Transverse colon (tissue), 4 donors: ENCODE measurements around the gene HOXA6. TPM values are rescaled to one million over a fixed set of nuclear protein-coding genes. Genes with fewer than 3 reads are reported as not detected.

Source experiments
- DNase-seq: peaks from one replicate; pipeline ENCODE4 v3.0.0-alpha.2; 2019
- H3K27ac ChIP-seq, 4 donors: fragments of 200-600 bp; sonication (generic); 2 replicates each; pipeline ENCODE4 v1.5.1; 2016 to 2018; ENCODE audit warnings: inconsistent platforms in 4 of 4
- H3K27me3 ChIP-seq: fragments of 200-600 bp; sonication (generic); 2 replicates; pipeline ENCODE4 v1.5.1; 2017; ENCODE audit warnings: inconsistent platforms
- H3K36me3 ChIP-seq, 4 donors: fragments of 200-600 bp; sonication (generic); 2 replicates each; pipeline ENCODE4 v1.5.1; 2017 to 2019; ENCODE audit warnings: inconsistent platforms in 4 of 4
- H3K4me1 ChIP-seq, 4 donors: fragments of 200-600 bp; sonication (generic); 2 replicates each; pipeline ENCODE4 v1.5.1; 2017 to 2020; ENCODE audit warnings: inconsistent platforms in 4 of 4
- H3K4me3 ChIP-seq, 4 donors: fragments of 200-600 bp; sonication (generic); 1 replicate in 1 of 4; 2 replicates in 3 of 4; pipeline versions ENCODE4 v1.5.1 to v1.6.1; 2017 to 2019; ENCODE audit warnings: inconsistent platforms in 4 of 4
- H3K9me3 ChIP-seq, 2 donors: fragments of 200-600 bp; sonication (generic); 2 replicates each; pipeline ENCODE4 v1.5.1; 2017 to 2019; ENCODE audit warnings: inconsistent platforms in 2 of 2
- CTCF ChIP-seq, 5 experiments: fragments of 200-600 bp in 3 of 5; fragments of 450-650 bp in 2 of 5; sonication (generic) in 3 of 5; IDR thresholded peaks; 1 replicate in 2 of 5; 2 replicates in 3 of 5; pipeline ENCODE4 v1.5.1; 2016 to 2017; ENCODE audit warnings: antibody characterized with exemption in 5 of 5, inconsistent platforms in 3 of 5, mild to moderate bottlenecking in 2 of 5, moderate library complexity in 1 of 5
- EP300 ChIP-seq: sonication (generic); formaldehyde crosslinking; IDR thresholded peaks from one replicate; pipeline ENCODE4 v1.6.1; 2017; ENCODE audit warnings: antibody characterized with exemption, low read depth
- POLR2A ChIP-seq: fragments of 450-650 bp; IDR thresholded peaks from one replicate; pipeline ENCODE4 v1.6.1; 2016; ENCODE audit warnings: antibody characterized with exemption, mild to moderate bottlenecking, moderate library complexity
- POLR2AphosphoS5 ChIP-seq, 3 donors: sonication (generic); formaldehyde crosslinking; IDR thresholded peaks; one replicate each; pipeline ENCODE4 v1.6.1; 2016; ENCODE audit warnings: antibody characterized with exemption in 3 of 3
- WGBS, 2 donors: methylation state at CpG; one replicate each; pipeline ENCODE4 v1.1.5; 2018; ENCODE audit warnings: low coverage in 1 of 2; 5-methylcytosine and 5-hydroxymethylcytosine counted together
- in situ Hi-C, 4 donors: fragments of 200-750 bp; cut with MboI; loops; one replicate each; pipeline versions ENCODE4 v1.15.0 to v1.15.1; 2017; ENCODE audit warnings: low sequenced_read_pairs in 3 of 4, low pct_ligation_motif_present in 1 of 4, low pct_unique_long_range_greater_than_20kb in 1 of 4
- intact Hi-C: fragments of 100-400 bp; cut with DNase I; formaldehyde crosslinking; loops from one replicate; pipeline ENCODE4 v1.15.1; 2023; ENCODE audit warnings: low total_unique reads
- total RNA-seq, 4 donors: library from RNA; depleted of rRNA; stranded (reverse); fragments of >200 nt; gene quantifications; one replicate each; pipeline ENCODE4 v1.1.0, GENCODE V29; 2016

HOXA6 gene
- total RNA-seq, 4 donors from 2014 or later: 12.9 to 27.8 (median 17.3) TPM

DNA sequence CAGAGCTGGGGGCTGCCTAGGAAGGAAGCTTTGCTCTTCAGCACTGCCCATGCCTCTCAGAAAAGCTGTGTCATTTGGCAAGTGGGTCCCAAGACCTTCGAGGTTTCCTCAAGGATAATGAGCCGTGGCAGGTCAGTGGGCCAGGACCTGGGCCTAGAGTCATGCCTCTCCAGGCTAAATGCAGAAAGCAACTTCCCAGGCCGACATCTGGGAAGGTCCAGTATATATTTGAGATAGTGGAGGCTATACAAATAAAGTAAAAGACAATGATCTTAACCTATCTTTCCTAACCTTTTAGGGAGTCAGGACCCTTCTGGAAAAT, 28.9 kb upstream of the HOXA6 start:
- H3K4me3 ChIP-seq: peak overlapping the region; percentile 4 to 67 (median 60)
- peak overlapping the region; percentile 95 to 99 (median 98) for H3K27ac ChIP-seq
- in situ Hi-C loops (loop anchor here in 2 of 4 donors (25.0 kb wide), 1 partner anchor 1314 kb away; no protein-coding TSS in a partner anchor), intact Hi-C loops (no loop called here)
- DNase-seq: no peak
- no peaks in the 10 kb centered on the region for H3K36me3 ChIP-seq
- TF ChIP-seq POLR2A (no peak), CTCF (IDR thresholded peaks at IDR 0.05) (peak in 1 of 5 experiments; percentile 4)
- peaks cover 11 to 45% (median 43%) of the 10 kb centered on the region in 4 donors for H3K4me1 ChIP-seq
- WGBS, 2 donors: 20 to 28% methylated on average over 1 to 3 of the region's 3 CpGs
- H3K27me3 ChIP-seq: peaks cover 36% of the 10 kb centered on the region
- H3K9me3 ChIP-seq: no peaks in the 10 kb centered on the region

DNA sequence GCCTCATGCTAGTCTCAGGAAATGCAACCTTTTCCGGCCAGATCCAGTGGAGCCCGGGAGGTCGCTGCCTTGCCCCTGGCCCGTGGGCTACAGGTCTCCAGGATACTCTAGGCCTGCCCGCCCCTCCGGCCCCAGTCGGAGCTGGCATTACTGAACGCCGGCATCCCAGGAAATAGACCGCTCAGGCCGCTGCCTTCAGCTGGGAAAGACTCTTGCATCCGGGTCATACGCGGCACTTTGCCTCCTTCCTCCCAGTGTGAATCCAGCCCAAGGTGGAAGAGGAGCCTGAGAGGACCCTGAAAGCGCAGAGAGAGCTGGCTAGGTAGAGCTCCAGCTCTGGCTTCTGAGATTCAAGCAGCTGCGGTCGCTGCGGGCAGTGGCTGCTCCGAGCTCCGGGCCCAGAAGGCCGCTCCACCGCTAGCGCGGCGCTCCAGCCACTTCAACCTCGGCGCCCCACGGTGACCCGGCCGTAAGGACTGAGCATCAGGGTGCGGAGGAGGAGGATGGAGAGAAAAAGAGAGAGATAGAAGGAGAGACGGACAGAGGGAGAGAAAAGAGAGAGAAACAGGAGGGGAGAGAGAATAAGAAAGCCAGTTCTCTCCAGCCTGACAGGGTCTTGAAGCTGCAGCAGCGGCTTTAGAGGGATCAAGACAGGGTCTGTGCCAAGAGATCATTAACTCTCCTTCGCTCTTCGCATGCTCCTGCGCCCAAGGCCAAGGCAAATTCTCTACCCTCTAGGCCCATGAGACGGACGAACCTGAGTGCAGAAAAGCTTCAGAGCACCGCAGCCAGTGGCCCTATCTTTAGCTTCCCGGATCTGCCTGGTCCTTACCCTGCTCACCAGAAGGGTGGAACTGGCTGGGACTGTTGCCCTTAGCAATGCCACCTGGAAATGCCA, 28.3 kb upstream of the HOXA6 start:
- Histone ChIP-seq H3K36me3 (no peaks in the 10 kb centered on the region), H3K27ac (peak overlapping the region; percentile 95 to 99 (median 98)), H3K27me3 (peaks cover 42% of the 10 kb centered on the region), H3K4me1 (peaks cover 8 to 41% (median 38%) of the 10 kb centered on the region in 4 donors), H3K9me3 (no peaks in the 10 kb centered on the region), H3K4me3 (peak overlapping the region; percentile 18 to 67 (median 60))
- intact Hi-C loops (no loop called here), in situ Hi-C loops (loop anchor here in 2 of 4 donors (25.0 kb wide), 1 partner anchor 1314 kb away; no protein-coding TSS in a partner anchor)
- DNase-seq: peak; percentile 40
- TF ChIP-seq CTCF (IDR thresholded peaks at IDR 0.05): peak in 1 of 5 experiments; percentile 10
- TF ChIP-seq EP300: no peak
- 12 to 31% methylated on average over 13 to 35 of the region's 40 CpGs for WGBS, 2 donors

DNA sequence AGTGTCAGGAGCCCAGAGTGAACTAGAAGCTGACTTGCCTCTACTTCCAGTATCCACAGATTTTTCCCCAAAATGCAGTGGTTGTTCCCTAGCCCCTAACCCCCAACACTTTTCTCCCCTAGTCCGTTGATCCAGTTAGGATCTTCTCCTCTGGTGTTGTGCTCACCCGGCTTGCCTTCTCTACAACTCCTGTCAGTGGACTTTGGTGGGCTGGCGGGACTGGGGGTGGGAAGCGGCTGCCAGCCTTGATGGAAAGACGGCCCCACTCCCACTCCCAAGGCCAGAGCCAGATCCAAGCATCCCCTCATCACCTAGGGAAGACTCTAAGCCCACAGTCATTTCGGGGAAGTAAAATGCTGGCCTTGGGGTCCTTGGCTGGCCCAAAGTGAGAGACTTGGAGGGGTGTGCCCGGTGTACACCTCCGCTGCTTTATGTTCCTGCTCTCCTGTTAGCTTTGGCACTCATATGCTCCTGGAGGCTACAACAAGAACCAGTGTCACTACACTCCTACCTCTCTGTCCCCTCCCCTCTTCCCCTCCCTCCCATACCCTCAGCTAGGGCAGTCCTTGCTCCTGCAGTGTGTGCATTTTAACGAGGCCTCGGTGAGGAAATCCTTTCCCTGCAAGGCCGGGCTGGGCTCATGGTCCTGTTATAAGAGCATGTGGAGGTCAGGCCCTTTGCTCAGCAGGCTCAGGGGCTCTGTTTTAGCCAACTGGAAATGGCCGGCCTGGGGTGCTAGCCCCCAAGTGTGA, 27.5 kb upstream of the HOXA6 start:
- WGBS, 2 donors: 31 to 33% methylated on average over 2 to 12 of the region's 12 CpGs
- peaks cover 0 to 33% (median 30%) of the 10 kb centered on the region in 4 donors for H3K4me1 ChIP-seq
- intact Hi-C loops: no loop called here
- in situ Hi-C loops: loop anchor here (25.0 kb wide), 3 partner anchors 813 to 1313 kb away; no protein-coding TSS in a partner anchor
- peak overlapping the region; percentile 95 to 99 (median 98) for H3K27ac ChIP-seq
- H3K27me3 ChIP-seq: peaks cover 43% of the 10 kb centered on the region
- TF ChIP-seq EP300: no peak
- TF ChIP-seq CTCF (IDR thresholded peaks at IDR 0.05): no peak
- peak; percentile 96 for TF ChIP-seq POLR2A
- TF ChIP-seq POLR2AphosphoS5 (IDR thresholded peaks at IDR 0.05): peak; percentile 94 to 97 (median 95)
- H3K4me3 ChIP-seq: peak overlapping the region; percentile 18 to 67 (median 60)
- peak; percentile 85 for DNase-seq
- no peaks in the 10 kb centered on the region for H3K9me3 ChIP-seq
- no peaks in the 10 kb centered on the region for H3K36me3 ChIP-seq
